HG03103 (cell line): Measurements from ENCODE around the gene IL3RA.
"Not testable (repeated sequence)": the region's sequence is repeated elsewhere in the genome, so short reads cannot be mapped to it uniquely, and the experiment has no call there.

Experiments
- ATAC-seq: cut with Tn5 transposase; IDR thresholded peaks from one replicate; pipeline ENCODE4 v1.9.1; 2021; ENCODE audit warnings: low read depth; ENCODE audit not compliant: unreplicated experiment

Gene IL3RA

GRCh38 chrX:1327651-1328304 is 8.8 kb upstream of the IL3RA start:
- ATAC-seq: no peak

GRCh38 chrX:1330605-1331004 is 6.0 kb upstream of the IL3RA start:
- ATAC-seq: no peak

GRCh38 chrX:1332433-1332832 is 4.2 kb upstream of the IL3RA start:
- ATAC-seq: not testable (repeated sequence)

GRCh38 chrX:1334854-1335253 is 1.7 kb upstream of the IL3RA start:
- no peak for ATAC-seq

- ATAC-seq: peak; percentile 17
These were observed 579 bp downstream of the IL3RA start for GRCh38 chrX:1336948-1337779.

GRCh38 chrX:1341545-1342184 is 5.1 kb downstream of the IL3RA start:
- ATAC-seq: no peak

- not testable (repeated sequence) for ATAC-seq
These were observed 13.0 kb downstream of the IL3RA start for GRCh38 chrX:1349606-1350005.

GRCh38 chrX:1351981-1352714 is 15.6 kb downstream of the IL3RA start:
- no peak for ATAC-seq

- no peak for ATAC-seq
These were observed 17.7 kb downstream of the IL3RA start for GRCh38 chrX:1354036-1355019.

GRCh38 chrX:1355131-1356046 is 18.8 kb downstream of the IL3RA start:
- no peak for ATAC-seq

GRCh38 chrX:1357993-1358392 is 21.4 kb downstream of the IL3RA start:
- ATAC-seq: no peak

- ATAC-seq: no peak
These were observed 22.4 kb downstream of the IL3RA start for GRCh38 chrX:1358793-1359476.

GRCh38 chrX:1359477-1359873 is 22.9 kb downstream of the IL3RA start:
- ATAC-seq: no peak

GRCh38 chrX:1360171-1360570 is 23.6 kb downstream of the IL3RA start:
- ATAC-seq: no peak

- no peak for ATAC-seq
These were observed 24.7 kb downstream of the IL3RA start for GRCh38 chrX:1361275-1361674.

GRCh38 chrX:1361910-1362309 is 25.3 kb downstream of the IL3RA start:
- no peak for ATAC-seq

- not testable (repeated sequence) for ATAC-seq
These were observed 29.8 kb downstream of the IL3RA start for GRCh38 chrX:1366363-1366762.

- ATAC-seq: no peak
These were observed 31.8 kb downstream of the IL3RA start for GRCh38 chrX:1368385-1368698.
